B cell (primary cell): ENCODE measurements around the gene TMEM86B.

ENCODE experiments used
- EZH2 ChIP-seq: IDR thresholded peaks from 2 replicates; pipeline ENCODE4 v1.6.1; 2012; ENCODE audit warnings: borderline replicate concordance, low read depth, mild to moderate bottlenecking, moderate library complexity, low read length; ENCODE audit not compliant: insufficient read depth, poor library complexity, severe bottlenecking
- TF ChIP-seq, protein P1 (sequence below): fragments of 200-600 bp; IDR thresholded peaks from one replicate; pipeline ENCODE4 v1.8.0; 2022; ENCODE audit warnings: antibody characterized with exemption, mild to moderate bottlenecking

- TF ChIP-seq, protein P1, sequence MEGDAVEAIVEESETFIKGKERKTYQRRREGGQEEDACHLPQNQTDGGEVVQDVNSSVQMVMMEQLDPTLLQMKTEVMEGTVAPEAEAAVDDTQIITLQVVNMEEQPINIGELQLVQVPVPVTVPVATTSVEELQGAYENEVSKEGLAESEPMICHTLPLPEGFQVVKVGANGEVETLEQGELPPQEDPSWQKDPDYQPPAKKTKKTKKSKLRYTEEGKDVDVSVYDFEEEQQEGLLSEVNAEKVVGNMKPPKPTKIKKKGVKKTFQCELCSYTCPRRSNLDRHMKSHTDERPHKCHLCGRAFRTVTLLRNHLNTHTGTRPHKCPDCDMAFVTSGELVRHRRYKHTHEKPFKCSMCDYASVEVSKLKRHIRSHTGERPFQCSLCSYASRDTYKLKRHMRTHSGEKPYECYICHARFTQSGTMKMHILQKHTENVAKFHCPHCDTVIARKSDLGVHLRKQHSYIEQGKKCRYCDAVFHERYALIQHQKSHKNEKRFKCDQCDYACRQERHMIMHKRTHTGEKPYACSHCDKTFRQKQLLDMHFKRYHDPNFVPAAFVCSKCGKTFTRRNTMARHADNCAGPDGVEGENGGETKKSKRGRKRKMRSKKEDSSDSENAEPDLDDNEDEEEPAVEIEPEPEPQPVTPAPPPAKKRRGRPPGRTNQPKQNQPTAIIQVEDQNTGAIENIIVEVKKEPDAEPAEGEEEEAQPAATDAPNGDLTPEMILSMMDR: no peak
- no peak for TF ChIP-seq EZH2
Measured at GRCh38 chr19:55188625-55189024, 39.9 kb downstream of the TMEM86B start.
